ENCODE results near the gene BUB3.

Gene BUB3

GRCh38 chr10:123154092-123154710 is at the start of gene BUB3:
Gene BUB3, plus strand, starts transcription at chr10:123154402. Its CDS starts 516 bp downstream, at chr10:123154918.
- DNase-seq: peak; percentile 99

- DNase-seq: no peak
These were observed 44.7 kb upstream of the BUB3 start for GRCh38 chr10:123109466-123109865.

- DNase-seq: no peak
These were observed 36.4 kb upstream of the BUB3 start for GRCh38 chr10:123117644-123118417.

GRCh38 chr10:123119081-123119480 is 35.1 kb upstream of the BUB3 start:
- DNase-seq: no peak

- DNase-seq: no peak
These were observed 28.0 kb upstream of the BUB3 start for GRCh38 chr10:123126246-123126645.

GRCh38 chr10:123129618-123130271 is 24.5 kb upstream of the BUB3 start:
- no peak for DNase-seq

- DNase-seq: peak; percentile 87
These were observed 21.4 kb upstream of the BUB3 start for GRCh38 chr10:123132576-123133477.

- DNase-seq: no peak
These were observed 20.5 kb upstream of the BUB3 start for GRCh38 chr10:123133541-123134342.

GRCh38 chr10:123134343-123134914 is 19.8 kb upstream of the BUB3 start:
- DNase-seq: no peak

- no peak for DNase-seq
These were observed 19.2 kb upstream of the BUB3 start for GRCh38 chr10:123134915-123135414.

GRCh38 chr10:123135415-123136141 is 18.6 kb upstream of the BUB3 start, which contains the start of gene HMX3:
Gene HMX3, plus strand, starts transcription at chr10:123135970. Its CDS starts 81 bp downstream, at chr10:123136051.
- DNase-seq: no peak

- DNase-seq: no peak
These were observed 17.9 kb upstream of the BUB3 start for GRCh38 chr10:123136221-123136805.

- no peak for DNase-seq
These were observed 17.2 kb upstream of the BUB3 start for GRCh38 chr10:123136806-123137642.

- no peak for DNase-seq
These were observed 15.1 kb upstream of the BUB3 start for GRCh38 chr10:123139165-123139520.

- DNase-seq: no peak
These were observed 14.6 kb upstream of the BUB3 start for GRCh38 chr10:123139521-123140163.

GRCh38 chr10:123140164-123140982 is 13.8 kb upstream of the BUB3 start:
- DNase-seq: no peak

- DNase-seq: no peak
These were observed 13.2 kb upstream of the BUB3 start for GRCh38 chr10:123140983-123141390.

All from activated CD4-positive, alpha-beta T cell treated with anti-CD3 and anti-CD28 coated beads, Interleukin-10, Interleukin-2, amounts not matched to agents 100 ng/mL and 50 ng/mL, durations not matched to agents 16 hours and 8 hours (primary cell).